Keratinocyte (primary cell): Measurements from ENCODE around the gene PIGN. TPM values are rescaled to one million over a fixed set of nuclear protein-coding genes. Genes with fewer than 3 reads are reported as not detected.

Source experiments
- DNase-seq: peaks from one replicate; pipeline ENCODE4 v3.0.0-alpha.2; 2011; ENCODE audit warnings: low read depth, missing footprints, low spot score
- FAIRE-seq: peaks from 2 replicates; lab custom pipeline; 2011; peaks lifted over from hg19 to GRCh38; lab: Jason Lieb, UNC
- H2AFZ ChIP-seq: 2 replicates; pipeline ENCODE4 v1.6.0; 2012; ENCODE audit warnings: low read length, control low read depth, inconsistent platforms; ENCODE audit not compliant: control insufficient read depth
- H3K27ac ChIP-seq: 2 replicates; pipeline ENCODE4 v1.5.1; 2011; ENCODE audit warnings: low read length; ENCODE audit not compliant: control insufficient read depth, insufficient read depth
- H3K27me3 ChIP-seq: 3 replicates; pipeline ENCODE4 v1.6.0; 2011; ENCODE audit warnings: low read length; ENCODE audit not compliant: control insufficient read depth, insufficient read depth; ENCODE audit errors: extremely low read depth
- H3K36me3 ChIP-seq, 2 experiments: 2 replicates in 1 of 2; 3 replicates in 1 of 2; pipeline ENCODE4 v1.5.1; 2011; ENCODE audit warnings: low read length in 2 of 2, mild to moderate bottlenecking in 1 of 2; ENCODE audit not compliant: control insufficient read depth in 2 of 2, insufficient read depth in 2 of 2; ENCODE audit errors: extremely low read depth in 1 of 2
- H3K4me1 ChIP-seq: 3 replicates; pipeline ENCODE4 v1.5.1; 2011; ENCODE audit warnings: low read length; ENCODE audit not compliant: control insufficient read depth, insufficient read depth; ENCODE audit errors: extremely low read depth
- H3K4me2 ChIP-seq: 3 replicates; pipeline ENCODE4 v1.6.0; 2011; ENCODE audit warnings: low read depth, low read length; ENCODE audit not compliant: control insufficient read depth, insufficient read depth; ENCODE audit errors: extremely low read depth
- H3K4me3 ChIP-seq, 3 experiments: fragments of 200-600 bp in 1 of 3; sonication (generic) in 1 of 3; 2 replicates in 2 of 3; 3 replicates in 1 of 3; pipeline ENCODE4 v1.5.1; 2011 to 2016; ENCODE audit warnings: low read length in 3 of 3, mild to moderate bottlenecking in 3 of 3, control low read depth in 2 of 3, inconsistent platforms in 1 of 3, low read depth in 1 of 3, mixed read lengths in 1 of 3, mixed run types in 1 of 3, moderate library complexity in 1 of 3; ENCODE audit not compliant: control insufficient read depth in 2 of 3, insufficient read depth in 2 of 3; ENCODE audit errors: extremely low read depth in 1 of 3
- H3K79me2 ChIP-seq: 2 replicates; pipeline ENCODE4 v1.6.0; 2012; ENCODE audit warnings: low read length; ENCODE audit not compliant: control insufficient read depth, insufficient read depth
- H3K9ac ChIP-seq: 3 replicates; pipeline ENCODE4 v1.6.0; 2011; ENCODE audit warnings: low read length; ENCODE audit not compliant: control insufficient read depth, insufficient read depth; ENCODE audit errors: extremely low read depth
- H3K9me1 ChIP-seq: 3 replicates; pipeline ENCODE4 v1.6.0; 2011; ENCODE audit warnings: low read length; ENCODE audit not compliant: control insufficient read depth, insufficient read depth; ENCODE audit errors: extremely low read depth
- H3K9me3 ChIP-seq: 2 replicates; pipeline ENCODE4 v1.5.1; 2012; ENCODE audit warnings: low read depth, low read length; ENCODE audit not compliant: control insufficient read depth
- H4K20me1 ChIP-seq: 3 replicates; pipeline ENCODE4 v1.6.0; 2011; ENCODE audit warnings: low read length; ENCODE audit not compliant: control insufficient read depth, insufficient read depth; ENCODE audit errors: extremely low read depth
- CTCF ChIP-seq, 3 experiments: IDR thresholded peaks in 1 of 3; conservative IDR thresholded peaks in 1 of 3; optimal IDR thresholded peaks in 1 of 3; 2 replicates in 2 of 3; 3 replicates in 1 of 3; pipeline versions ENCODE3 to v1.5.1; 2011; ENCODE audit warnings: low read length in 3 of 3, mild to moderate bottlenecking in 3 of 3, moderate library complexity in 2 of 3, control low read depth in 1 of 3, inconsistent platforms in 1 of 3; ENCODE audit not compliant: insufficient read depth in 2 of 3; ENCODE audit errors: extremely low read depth in 1 of 3
- EZH2 ChIP-seq: IDR thresholded peaks from one replicate; pipeline ENCODE4 v1.6.1; 2012; ENCODE audit warnings: inconsistent platforms, mild to moderate bottlenecking, low read length, moderate library complexity
- dilution Hi-C: fragments of 300-500 bp; cut with MboI; formaldehyde crosslinking; loops from one replicate; pipeline ENCODE4 v1.7.0; 2020; ENCODE audit warnings: low sequenced_read_pairs; ENCODE audit not compliant: extremely low pct_ligation_motif_present
- polyA plus RNA-seq, 5 experiments: library from polyadenylated mRNA; depleted of rRNA in 3 of 5; stranded (reverse) in 3 of 5; stranded (forward) in 1 of 5; unstranded in 1 of 5; fragments of >200 nt; gene quantifications; 1 replicate in 1 of 5; 2 replicates in 3 of 5; 3 replicates in 1 of 5; pipeline versions ENCODE4 v1.2.1 to v1.2.3, GENCODE V29; 2011 to 2012; ENCODE audit warnings: missing spikeins in 2 of 5, low read depth in 1 of 5, low replicate concordance in 1 of 5

Gene PIGN
- polyA plus RNA-seq, 1 donor (not counting 4 experiments of a cell fraction or from before 2014, with no cell fraction given) = 41.2 TPM

DNA sequence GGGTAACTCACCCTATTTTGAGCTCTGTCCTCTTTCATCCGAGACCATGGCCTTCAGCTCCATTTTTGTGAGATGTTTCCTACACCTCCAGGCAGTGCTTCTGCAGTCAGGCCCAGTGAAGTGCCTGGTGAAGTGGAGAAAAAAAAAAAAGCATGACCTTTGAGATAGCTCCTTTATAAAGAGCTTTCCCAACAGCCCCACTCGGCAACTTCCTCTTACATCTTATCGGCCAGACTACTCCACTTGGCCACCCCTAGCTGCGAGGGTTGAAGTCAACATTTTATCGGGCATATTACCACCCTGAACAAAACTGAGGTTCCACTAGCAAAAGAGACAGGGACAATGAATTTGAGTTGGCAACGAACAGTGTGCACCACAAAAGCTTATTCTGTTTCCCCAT, 169.2 kb downstream of the PIGN start:
- Histone ChIP-seq H2AFZ (peak overlapping the region; percentile 2), H3K27me3 (no peaks in the 10 kb centered on the region), H4K20me1 (no peaks in the 10 kb centered on the region), H3K4me1 (no peaks in the 10 kb centered on the region), H3K27ac (no peak overlapping the region), H3K36me3 (no peaks in the 10 kb centered on the region), H3K9me3 (no peaks in the 10 kb centered on the region), H3K4me2 (no peak overlapping the region), H3K79me2 (no peaks in the 10 kb centered on the region), H3K4me3 (no peak overlapping the region), H3K9me1 (no peaks in the 10 kb centered on the region), H3K9ac (no peak overlapping the region)
- dilution Hi-C loops = no loop called here
- TF ChIP-seq EZH2 (no peak), CTCF (optimal IDR thresholded peaks at IDR 0.05 in 1 of 3, IDR thresholded peaks at IDR 0.05 in 1 of 3, conservative IDR thresholded peaks at IDR 0.05 in 1 of 3; ENCODE audit: extremely low read depth in 1 of 3, insufficient read depth in 2 of 3, low read length in 3 of 3) (no peak)
- DNase-seq = no peak
- no peak for FAIRE-seq

GRCh38 chr18:62011416-62011815, 175.4 kb downstream of the PIGN start:
- no peak for FAIRE-seq
- dilution Hi-C loops = no loop called here
- DNase-seq = no peak
- H3K4me1 ChIP-seq = no peaks in the 10 kb centered on the region
- no peaks in the 10 kb centered on the region for H4K20me1 ChIP-seq
- no peak overlapping the region for H3K4me2 ChIP-seq
- no peaks in the 10 kb centered on the region for H3K36me3 ChIP-seq
- H3K9me1 ChIP-seq = no peaks in the 10 kb centered on the region
- TF ChIP-seq EZH2 (no peak), CTCF (optimal IDR thresholded peaks at IDR 0.05 in 1 of 3, IDR thresholded peaks at IDR 0.05 in 1 of 3, conservative IDR thresholded peaks at IDR 0.05 in 1 of 3; ENCODE audit: extremely low read depth in 1 of 3, insufficient read depth in 2 of 3, low read length in 3 of 3) (no peak)
- H2AFZ ChIP-seq = no peak overlapping the region
- H3K79me2 ChIP-seq = no peaks in the 10 kb centered on the region
- no peak overlapping the region for H3K27ac ChIP-seq
- H3K9me3 ChIP-seq = no peaks in the 10 kb centered on the region
- no peak overlapping the region for H3K4me3 ChIP-seq
- H3K9ac ChIP-seq = no peak overlapping the region
- no peaks in the 10 kb centered on the region for H3K27me3 ChIP-seq
